Stimulated activated CD8-positive, alpha-beta memory T cell treated with anti-CD3 and anti-CD28 coated beads, Interleukin-7, amount 100 ng/mL, for 1 hour (primary cell): ENCODE measurements around the gene MS4A15.
"Not testable (repeated sequence)": the region's sequence is repeated elsewhere in the genome, so short reads cannot be mapped to it uniquely, and the experiment has no call there.

Source experiments
- DNase-seq, 2 donors: peaks; one replicate each; pipeline ENCODE4 v3.0.0-alpha.2; 2020; ENCODE audit warnings: low read depth in 2 of 2

MS4A15 gene

DNA sequence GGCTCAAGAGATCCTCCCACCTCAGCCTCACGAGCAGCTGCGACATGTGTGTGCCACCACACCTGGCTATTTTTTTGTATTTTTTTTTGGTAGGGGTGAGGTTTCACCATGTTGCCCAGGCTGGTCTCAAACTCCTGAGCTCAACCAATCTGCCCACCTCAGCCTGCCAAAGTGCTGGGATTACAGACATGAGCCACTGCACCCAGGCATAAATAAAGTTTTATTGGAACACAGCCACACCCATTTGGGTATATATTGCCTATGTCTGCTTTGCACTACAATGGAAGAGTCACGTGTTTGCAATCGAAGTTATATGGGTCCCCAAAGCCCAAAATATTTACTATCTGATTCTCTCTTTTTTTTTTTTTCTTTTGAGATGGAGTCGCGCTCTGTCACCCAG lies 1.8 kb upstream of the MS4A15 start:
- no peak for DNase-seq

DNA sequence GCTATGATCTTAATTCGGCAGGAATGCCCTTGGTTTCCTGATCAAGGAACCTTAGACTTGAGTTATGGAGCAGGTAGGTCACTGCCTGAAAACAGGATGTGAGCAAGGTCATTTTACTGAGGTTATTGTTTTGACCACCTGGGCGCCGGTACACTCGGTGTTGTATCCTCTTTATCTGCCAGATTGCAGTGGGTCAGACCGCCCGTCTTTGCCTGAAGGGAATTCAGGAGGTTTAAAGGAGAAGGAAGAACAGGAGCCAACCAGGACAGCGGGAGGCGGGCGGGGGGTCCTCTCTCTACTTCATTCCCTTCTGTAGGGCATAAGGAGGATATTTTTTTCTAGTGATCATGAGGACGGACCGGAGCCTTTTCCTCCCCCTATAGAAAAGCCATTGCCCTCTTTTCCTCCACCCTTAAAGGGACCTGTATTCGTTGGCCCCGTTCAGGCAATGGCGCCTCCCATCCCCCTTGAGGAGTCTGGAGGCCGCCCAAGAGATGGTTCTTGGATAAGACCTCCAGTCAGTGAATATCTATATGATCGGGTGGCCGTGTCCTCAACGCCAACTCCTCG lies 649 bp downstream of the MS4A15 start:
- DNase-seq = no peak

DNA sequence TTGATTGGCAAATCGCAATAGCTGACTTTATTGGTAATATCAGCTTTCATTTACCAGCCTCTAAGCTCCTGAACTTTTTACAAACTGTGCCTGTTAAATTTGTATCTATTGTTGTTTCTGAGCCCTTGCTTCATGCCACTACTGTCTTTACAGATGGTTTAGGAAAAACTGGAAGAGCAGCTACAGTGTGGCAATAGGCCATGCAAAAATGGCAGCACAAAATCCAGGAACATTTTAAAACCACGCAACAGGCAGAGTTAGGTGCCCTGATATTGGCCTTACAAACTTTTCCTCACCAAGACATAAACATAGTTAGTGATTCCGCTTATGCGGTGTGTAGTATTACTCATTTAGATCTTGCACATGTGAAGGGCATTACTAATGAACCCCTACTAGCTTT lies 2.0 kb downstream of the MS4A15 start:
- not testable (repeated sequence) for DNase-seq

DNA sequence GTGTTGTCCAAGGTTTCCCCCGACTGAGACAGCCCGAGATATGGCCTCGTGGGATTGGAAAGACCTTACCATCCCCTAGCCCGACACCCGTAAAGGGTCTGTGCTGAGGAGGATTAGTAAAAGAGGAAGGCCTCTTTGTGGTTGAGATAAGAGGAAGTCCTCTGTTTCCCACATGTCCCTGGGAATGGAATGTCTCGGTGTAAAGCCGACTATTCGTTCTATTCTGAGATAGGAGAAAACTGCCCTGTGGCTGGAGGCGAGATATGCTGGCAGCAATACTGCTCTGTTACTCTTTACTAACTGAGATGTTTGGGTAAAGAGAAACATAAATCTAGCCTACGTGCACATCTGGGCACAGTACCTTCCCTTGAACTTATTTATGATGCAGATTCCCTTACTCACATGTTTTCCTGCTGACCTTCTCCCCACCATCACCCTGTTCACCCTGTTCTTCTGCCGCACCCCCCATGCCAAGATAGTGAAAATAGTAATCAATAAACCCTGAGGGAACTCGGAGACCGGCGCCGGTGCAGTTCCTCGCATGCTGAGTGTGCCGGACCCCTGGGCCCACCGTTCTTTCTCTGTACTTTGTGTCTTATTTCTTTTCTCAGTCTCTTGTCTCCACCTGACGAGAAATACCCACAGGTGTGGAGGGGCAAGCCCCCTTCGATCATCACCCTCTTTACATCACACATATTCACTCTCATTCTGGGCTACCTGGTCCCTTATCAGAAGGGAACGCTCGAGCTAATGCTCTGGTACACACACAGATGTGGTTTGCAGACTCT lies 3.0 kb downstream of the MS4A15 start:
- not testable (repeated sequence) for DNase-seq

DNA sequence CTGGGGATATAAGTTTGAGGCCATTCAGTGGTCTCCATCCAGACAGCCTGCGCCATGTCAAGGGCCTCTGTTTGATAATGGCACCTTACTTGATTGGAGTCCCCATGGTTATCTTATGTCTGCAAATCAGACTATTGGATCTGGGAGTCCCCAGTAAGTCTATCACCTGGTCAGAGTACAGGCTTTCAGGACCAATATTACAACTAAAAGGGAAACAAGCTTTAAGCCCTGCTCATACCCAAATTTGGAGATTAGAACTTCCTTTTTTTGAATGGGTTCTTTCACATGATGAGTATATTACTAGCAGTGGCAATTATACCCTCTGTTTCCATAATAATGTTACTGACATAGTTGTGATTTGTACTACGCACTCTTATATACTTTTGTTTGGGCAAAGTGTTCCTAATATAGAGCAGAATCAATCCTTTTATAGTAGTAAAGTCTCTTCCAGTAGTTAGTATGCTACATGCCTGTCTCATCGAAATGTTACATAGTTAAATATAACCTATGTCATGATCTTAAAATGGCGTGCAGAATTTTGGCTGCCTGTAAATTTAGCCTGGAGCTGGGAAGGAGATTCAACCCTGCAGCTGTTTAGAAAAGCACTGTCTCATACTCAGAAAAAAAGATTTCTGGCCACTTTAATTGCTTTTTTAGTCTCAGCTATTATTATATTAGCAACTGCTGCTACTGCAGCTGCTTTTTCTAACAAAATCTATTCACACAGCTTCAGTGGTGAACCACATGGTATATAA lies 4.9 kb downstream of the MS4A15 start:
- DNase-seq = no peak

DNA sequence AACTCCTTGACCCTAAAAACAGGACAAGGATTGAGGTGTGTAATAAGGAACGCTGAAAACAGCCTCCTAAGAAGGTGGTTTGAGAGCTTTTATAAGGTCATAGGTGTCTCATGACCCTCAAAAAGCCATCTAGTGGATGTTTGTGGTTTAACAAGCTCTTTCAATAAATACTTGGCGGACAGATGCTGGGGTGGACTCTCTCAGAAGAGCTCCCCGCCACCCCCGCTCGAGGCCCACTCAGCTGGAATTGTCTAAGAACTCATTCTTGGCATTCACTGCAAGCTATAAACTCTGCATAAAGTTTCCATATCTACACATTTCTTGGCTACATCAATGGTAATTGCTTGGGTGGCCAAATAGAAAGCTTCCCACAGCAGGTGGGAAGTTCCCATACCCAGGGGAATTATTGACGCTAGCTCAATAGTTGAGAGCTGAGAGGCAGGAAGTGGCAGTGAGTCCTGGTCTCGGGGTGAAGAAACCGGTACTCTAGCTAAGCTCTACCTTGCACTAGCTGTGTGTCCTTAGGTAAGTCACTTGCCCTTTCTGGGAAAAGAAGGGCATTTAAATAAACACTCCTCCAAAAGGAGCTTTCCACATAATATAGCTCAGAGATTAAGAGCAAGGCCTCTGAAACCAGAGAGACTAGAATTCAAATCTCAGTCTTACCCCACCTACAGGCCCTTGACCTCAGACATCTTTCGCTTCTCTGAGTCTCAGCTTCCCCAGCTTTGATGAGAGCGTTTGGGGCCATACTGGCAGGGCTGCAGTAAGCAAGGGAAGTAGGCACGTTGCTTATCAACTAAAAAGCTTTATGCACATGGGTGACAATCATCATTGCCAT lies 6.4 kb downstream of the MS4A15 start:
- no peak for DNase-seq

DNA sequence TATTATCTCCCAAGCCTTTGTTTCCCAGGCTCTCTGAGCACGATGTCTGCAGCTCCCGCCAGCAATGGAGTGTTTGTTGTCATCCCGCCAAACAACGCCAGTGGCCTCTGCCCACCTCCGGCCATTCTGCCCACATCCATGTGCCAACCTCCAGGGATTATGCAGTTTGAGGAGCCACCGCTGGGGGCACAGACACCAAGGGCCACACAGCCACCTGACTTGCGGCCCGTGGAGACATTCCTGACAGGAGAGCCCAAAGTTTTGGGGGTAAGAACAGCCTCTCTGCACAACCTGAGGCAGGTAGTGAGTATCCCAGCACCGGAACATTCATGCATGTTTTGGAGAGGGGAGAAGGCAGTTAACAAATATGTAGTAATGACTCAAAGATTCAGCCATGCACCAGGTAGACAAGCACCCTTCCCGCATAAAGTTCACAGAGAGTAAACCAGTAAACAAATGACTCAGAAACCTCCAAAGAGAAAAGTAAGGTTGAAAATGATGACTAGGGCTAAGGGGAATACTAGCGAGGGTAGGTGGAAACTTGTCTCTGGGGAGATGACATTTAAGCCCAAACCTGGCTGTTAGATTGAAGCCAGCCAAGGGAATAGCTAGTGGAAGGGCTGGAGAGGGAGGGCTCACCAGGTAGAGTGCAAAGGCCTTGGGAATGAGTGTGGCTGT lies 7.2 kb downstream of the MS4A15 start:
- DNase-seq = no peak

DNA sequence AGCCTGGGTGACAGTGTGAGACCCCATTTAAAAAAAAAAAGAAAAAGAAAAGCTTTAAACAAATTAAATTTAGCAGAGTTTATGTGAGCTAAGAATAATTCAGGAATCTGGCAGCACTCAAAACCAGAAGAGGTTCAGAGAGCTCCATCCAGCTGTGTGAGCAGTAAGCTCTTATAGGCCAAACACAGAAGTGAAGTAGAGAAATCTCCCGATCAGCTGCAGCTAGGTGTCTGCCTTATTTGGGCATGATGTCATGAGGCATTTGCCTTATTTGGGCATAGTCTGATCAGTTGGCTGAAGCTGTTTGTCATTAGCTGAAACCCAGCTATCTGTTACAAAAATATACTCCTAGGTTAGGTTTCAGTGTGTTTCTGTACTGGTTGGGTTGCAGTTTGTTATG lies 8.2 kb downstream of the MS4A15 start:
- DNase-seq = no peak

DNA sequence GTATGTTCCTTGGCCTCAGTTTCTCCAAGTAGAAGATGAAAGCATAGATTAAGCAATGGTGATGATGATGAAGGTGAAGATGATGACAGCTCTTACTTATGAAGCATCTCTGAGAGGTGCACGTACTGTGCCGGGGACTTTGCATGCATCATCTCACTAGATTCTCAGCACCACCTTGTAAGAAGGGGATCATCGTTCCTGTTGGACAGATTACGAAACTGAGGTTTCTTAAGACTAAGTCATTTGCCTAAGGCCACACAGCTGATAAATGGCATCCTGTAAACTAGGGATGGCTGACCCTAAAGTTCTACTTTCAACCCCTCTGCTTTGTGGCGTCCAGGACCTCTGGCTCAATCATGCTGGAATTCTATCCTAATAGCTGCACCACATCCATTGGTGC lies 8.7 kb downstream of the MS4A15 start:
- DNase-seq = no peak

DNA sequence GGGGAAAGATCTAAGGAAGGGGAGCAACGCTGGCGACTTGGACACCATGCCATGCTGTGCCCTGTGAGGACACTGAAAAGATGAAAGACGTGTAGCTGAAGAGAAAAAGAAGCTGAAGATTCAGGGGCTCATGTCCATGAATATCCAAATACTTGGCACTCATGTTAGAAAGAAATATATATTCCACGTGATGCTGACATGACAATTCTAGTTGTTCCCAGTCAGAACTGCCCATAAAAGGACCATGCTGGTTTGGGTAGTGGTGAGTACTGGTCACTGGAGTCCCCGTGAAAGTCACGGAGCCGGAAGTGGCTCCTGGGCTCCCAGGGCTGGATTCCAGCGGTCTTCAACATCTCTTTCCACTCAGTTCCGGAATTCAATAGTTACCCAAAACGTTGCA lies 9.9 kb downstream of the MS4A15 start:
- no peak for DNase-seq

DNA sequence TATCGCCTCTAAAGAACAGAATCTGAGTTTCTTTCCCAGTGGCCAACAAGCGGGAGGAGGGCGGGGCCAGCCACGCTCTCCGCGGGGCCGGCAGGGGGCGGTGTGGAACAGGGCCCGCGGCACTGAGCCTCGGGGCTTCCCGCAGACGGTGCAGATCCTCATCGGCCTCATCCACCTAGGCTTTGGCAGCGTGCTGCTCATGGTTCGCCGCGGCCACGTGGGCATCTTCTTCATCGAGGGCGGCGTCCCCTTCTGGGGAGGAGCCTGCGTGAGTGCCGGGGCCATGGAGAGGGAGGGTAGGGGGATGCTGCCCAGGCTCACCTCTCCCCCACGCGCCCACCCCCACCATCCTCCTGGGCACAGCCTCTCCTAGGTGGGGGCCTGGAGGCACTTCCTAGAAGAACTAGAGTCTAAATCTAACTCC lies 10.7 kb downstream of the MS4A15 start:
- no peak for DNase-seq

DNA sequence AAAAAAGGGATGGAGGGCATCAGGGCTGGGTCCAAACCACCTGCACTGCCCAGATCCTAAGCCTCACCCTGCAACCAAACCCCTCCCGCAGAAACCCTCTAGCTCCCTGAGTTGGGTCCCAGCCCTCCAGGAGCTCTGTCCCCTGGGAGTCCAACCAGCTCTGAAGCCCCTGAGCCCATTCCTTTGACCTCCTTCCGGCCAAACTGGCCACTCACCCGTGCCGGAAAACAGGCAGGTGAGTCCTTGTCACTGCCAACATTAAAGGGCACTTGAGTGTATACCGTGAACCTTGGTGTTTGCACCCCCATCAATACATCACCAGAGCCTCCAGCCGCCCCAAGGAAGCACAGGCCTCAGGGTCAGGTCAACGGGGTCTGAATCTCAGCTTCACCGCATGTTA lies 11.5 kb downstream of the MS4A15 start:
- DNase-seq = no peak

DNA sequence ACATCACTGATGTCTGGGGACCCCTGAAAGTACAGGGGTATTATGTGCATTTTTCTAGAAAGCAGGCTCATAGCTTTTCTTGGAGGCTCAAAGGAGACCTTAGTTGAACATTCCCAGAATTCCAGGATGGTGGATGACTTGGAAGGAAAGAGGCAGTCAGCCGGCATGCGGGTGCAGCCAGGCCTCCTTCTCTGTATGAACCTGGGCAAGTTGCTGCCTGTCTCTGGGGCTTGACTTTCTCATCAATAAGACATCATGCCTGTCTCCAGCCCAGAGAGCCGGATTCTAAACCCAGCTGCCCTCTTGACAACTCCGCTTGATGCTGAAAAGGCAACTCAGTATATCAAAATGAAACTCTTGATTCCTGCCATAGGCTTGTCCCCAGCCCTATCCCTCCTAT lies 12.6 kb downstream of the MS4A15 start:
- DNase-seq = no peak

DNA sequence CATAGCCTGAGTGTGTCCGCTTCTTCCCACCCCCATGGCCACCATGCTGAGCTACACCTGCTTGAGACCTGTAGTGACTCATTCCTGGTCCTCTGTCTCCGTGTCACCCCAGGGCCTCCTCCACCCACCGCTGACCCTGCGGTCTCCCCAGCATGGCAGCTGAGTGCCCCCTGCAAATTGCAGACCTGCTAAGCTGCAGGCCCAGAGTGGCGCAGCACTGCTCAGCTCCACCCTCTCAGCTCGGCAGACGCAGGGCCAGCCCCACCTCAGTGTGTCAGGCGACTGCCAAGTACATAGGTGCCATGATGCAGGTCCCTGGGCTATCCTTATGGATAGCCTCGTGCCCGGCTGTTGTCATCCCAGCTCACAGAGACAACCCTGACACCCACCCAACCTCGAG lies 13.1 kb downstream of the MS4A15 start:
- DNase-seq = no peak

DNA sequence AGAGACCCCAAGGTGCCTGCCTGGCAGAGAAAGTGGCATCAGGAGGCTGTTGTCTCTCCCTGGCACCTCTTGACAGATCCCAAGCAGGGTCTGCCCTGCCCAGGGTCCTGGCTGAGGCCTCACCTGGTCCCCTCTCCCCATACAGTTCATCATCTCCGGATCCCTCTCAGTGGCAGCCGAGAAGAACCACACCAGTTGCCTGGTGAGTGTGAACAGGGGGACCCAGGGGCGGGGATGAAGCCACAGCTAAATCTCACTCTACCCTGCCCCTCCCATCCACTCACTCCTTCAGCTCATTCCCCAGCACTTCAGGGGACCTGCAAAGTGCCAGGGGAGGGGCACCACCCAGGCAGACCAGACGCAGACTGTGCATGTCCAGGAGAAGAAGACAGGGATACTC lies 14.5 kb downstream of the MS4A15 start:
- DNase-seq = no peak

DNA sequence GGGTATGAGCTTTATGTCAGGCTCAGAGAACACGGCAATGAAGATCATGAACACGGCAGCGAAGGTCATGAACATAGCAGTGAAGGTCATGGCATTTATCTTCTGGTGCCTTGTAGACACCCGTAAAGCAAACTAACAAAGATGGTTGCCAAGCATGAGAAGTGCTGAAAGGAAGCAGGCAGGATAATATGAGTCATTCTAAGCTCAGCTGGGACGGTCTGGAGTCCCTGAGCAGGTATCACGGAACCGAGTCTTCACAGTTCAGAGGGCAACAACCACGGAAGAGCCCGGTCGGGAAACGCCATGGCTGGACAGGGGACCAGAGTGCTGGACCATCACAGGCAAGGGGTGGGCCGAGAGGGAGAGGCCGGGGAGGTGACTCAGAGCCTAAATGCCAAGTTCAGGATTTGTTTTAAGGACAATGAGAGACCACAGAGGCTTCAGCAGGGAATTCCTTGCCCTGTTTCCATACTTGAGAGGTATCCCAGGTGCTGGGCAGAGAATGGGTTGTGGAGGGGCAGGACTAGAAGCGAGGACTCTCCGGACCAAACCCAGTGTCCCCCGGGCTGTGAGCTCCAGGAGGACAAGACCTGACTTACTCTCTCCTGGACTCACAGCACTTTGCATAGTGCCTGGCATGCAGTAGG lies 15.3 kb downstream of the MS4A15 start:
- DNase-seq = no peak

DNA sequence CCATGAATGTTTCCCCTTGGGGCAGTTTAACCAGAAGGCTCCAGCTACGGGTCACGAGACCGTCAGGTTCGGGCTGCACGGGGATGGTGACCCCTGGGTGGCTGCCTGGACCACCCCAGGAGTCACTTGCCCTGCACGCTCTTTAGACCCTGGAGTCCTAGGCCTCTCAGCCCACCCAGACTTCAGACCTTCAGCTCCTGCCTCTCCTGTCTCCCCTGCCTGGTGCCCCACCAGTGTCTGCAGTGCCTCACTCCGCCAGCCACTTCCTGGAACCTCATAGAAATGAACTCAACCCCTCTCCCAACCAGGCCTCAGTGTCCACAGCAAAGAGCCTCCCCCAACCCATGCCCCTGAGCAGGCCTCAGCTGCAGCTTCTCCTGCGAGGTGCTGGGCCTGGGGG lies 16.0 kb downstream of the MS4A15 start:
- no peak for DNase-seq

DNA sequence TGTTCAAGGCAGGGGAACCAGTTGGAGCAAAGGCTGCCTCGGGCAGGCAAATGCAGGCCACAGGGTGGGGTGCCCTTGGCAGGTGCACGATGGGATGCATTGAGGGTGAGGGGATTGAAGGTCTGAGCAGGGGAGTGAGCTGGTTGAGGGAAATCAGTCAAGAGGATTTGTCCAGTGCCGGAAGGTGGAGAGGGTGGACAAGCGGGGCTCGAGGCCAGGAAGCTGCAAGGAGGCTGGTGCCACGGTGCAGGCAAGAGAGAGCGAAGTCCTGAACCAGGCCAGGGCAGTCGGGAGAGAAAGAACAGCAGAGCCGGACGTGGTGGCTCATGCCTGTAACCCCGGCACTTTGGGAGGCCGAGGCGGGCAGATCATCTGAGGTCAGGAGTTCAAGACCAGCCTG lies 18.1 kb downstream of the MS4A15 start:
- no peak for DNase-seq

DNA sequence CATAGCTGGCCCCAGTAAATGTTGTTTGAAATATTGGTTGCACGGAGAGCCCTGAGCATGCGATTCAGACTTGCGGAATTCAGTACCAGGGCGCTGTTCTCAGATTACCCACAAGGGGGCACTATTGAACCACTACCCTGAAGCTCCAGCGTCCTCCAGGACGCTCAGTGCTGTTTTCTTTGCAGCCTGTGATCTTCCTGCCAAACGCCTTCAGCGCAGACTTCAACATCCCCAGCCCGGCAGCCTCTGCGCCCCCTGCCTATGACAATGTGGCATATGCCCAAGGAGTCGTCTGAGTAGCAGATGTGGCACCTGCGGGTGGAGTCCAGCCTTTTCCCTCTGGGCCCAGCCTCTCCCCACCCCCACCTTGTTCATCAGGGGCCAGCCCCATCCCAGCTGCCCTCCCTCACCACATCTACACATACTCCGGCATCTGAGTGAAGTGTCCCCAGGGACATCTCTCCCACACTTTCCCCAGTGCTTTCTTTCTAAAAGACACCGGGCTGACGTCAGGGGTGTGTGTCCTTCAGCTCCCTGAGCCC lies 18.8 kb downstream of the MS4A15 start:
- DNase-seq = peak; percentile 54 to 74

DNA sequence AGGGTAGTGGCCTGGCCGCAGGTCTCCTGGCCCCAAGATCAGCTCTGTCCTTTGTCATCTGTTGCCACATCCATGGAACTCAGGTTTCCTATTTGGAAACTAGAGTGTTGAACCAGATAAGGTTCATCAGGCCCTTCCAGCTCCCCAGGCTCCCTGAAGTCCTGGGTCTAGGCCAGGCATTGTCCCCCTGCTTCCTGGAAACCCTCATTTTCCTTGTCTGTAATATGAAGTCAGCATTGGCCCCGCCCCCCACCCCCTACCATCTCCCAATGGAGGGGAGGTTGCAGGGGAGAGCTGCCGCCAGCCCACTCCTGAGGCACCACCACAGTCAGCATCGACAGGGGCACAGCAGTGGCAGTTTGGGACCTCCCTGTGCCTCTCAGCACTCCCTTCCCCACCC lies 19.5 kb downstream of the MS4A15 start:
- DNase-seq = no peak

DNA sequence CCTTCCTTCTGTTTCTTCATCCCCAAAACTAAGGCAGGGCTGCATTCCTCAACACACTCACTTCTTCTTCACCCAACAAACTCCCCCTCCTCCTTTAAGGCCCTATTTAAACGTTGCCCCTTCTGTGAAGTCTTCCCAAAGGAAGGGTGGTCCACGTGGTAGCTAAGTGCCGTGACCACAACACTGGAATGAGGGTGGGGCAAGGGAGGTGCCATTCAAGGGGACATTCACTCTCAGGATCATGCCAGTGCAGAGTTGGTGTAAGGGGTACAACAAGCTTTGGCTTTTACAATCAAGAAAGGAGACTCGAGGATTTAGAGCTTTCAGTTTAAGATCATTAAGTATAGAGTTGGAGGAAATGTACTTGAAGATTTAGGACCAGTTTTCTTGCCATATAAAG lies 20.4 kb downstream of the MS4A15 start:
- DNase-seq = no peak
